ENCODE data around the gene C1orf167. TPM values are rescaled to one million over a fixed set of nuclear protein-coding genes. Genes with fewer than 3 reads are reported as not detected.

C1orf167 gene
- total and polyA plus RNA-seq, 10 of the 15 experiments (the other 5 are each of a cell fraction or from before 2014, with no cell fraction given) = 0.17 to 0.31 TPM; not detected in 8

- TF ChIP-seq, protein P1, sequence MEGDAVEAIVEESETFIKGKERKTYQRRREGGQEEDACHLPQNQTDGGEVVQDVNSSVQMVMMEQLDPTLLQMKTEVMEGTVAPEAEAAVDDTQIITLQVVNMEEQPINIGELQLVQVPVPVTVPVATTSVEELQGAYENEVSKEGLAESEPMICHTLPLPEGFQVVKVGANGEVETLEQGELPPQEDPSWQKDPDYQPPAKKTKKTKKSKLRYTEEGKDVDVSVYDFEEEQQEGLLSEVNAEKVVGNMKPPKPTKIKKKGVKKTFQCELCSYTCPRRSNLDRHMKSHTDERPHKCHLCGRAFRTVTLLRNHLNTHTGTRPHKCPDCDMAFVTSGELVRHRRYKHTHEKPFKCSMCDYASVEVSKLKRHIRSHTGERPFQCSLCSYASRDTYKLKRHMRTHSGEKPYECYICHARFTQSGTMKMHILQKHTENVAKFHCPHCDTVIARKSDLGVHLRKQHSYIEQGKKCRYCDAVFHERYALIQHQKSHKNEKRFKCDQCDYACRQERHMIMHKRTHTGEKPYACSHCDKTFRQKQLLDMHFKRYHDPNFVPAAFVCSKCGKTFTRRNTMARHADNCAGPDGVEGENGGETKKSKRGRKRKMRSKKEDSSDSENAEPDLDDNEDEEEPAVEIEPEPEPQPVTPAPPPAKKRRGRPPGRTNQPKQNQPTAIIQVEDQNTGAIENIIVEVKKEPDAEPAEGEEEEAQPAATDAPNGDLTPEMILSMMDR (IDR thresholded peaks at IDR 0.05 in 2 of 3, conservative IDR thresholded peaks at IDR 0.05 in 1 of 3; ENCODE audit: control insufficient read depth in 2 of 3, extremely low read depth in 1 of 3, insufficient read depth in 1 of 3, low read depth in 3 of 3, low read length in 3 of 3) = 0 out of 6 replicates have a peak, but pooled peaks of 1 of the 3 experiments have one; percentile 1
- TF ChIP-seq CEBPB (IDR thresholded peaks at IDR 0.05; ENCODE audit: borderline replicate concordance in 1 of 2, low read depth in 2 of 2, low read length in 2 of 2) (no peak), RAD51 (IDR thresholded peaks at IDR 0.05) (peak; percentile 99), FOXM1 (IDR thresholded peaks at IDR 0.05; ENCODE audit: low read depth, low read length) (no peak), SMAD5 (IDR thresholded peaks at IDR 0.05; ENCODE audit: low read depth) (no peak), SKIL (IDR thresholded peaks at IDR 0.05; ENCODE audit: low read depth, poor library complexity, severe bottlenecking) (no peak), MLLT1 (IDR thresholded peaks at IDR 0.05) (peak; percentile 53; the same call in 1 of the 2 replicates), ZNF274 (IDR thresholded peaks at IDR 0.05; ENCODE audit: insufficient read depth, insufficient read length) (no peak), BCL3 (IDR thresholded peaks at IDR 0.05; ENCODE audit: borderline replicate concordance, insufficient read depth, low read depth, low read length, poor library complexity, severe bottlenecking) (no peak), LARP7 (IDR thresholded peaks at IDR 0.05) (no peak), SMAD1 (IDR thresholded peaks at IDR 0.05; ENCODE audit: low read depth, partially characterized antibody) (no peak), ZNF622 (IDR thresholded peaks at IDR 0.05) (no peak), MYC (IDR thresholded peaks at IDR 0.05; ENCODE audit: insufficient read depth, insufficient read length, insufficient replicate concordance, low read length, severe bottlenecking) (no peak), RUNX3 (IDR thresholded peaks at IDR 0.05; ENCODE audit: low read length) (no peak), GABPA (IDR thresholded peaks at IDR 0.05; ENCODE audit: low read depth) (no peak), BACH1 (IDR thresholded peaks at IDR 0.05; ENCODE audit: borderline replicate concordance) (0 out of 2 replicates have a peak, but pooled peaks have one; percentile 2), REST (IDR thresholded peaks at IDR 0.05; ENCODE audit: low read depth, low read length) (no peak)
These were observed 25.9 kb upstream of the C1orf167 start, which contains the start of gene AGTRAP (continued) for GRCh38 chr1:11735854-11736745.
